Mesangial cell (primary cell): ENCODE measurements around the gene ROM1. TPM values are rescaled to one million over a fixed set of nuclear protein-coding genes. Genes with fewer than 3 reads are reported as not detected.

Experiments
- total RNA-seq: library from RNA; depleted of rRNA; stranded (reverse); fragments of >200 nt; gene quantifications from 2 replicates; pipeline ENCODE4 v1.2.3, GENCODE V29; 2015

Gene ROM1
- total RNA-seq = 1.1 and 5.7 TPM in 2 replicates

DNA sequence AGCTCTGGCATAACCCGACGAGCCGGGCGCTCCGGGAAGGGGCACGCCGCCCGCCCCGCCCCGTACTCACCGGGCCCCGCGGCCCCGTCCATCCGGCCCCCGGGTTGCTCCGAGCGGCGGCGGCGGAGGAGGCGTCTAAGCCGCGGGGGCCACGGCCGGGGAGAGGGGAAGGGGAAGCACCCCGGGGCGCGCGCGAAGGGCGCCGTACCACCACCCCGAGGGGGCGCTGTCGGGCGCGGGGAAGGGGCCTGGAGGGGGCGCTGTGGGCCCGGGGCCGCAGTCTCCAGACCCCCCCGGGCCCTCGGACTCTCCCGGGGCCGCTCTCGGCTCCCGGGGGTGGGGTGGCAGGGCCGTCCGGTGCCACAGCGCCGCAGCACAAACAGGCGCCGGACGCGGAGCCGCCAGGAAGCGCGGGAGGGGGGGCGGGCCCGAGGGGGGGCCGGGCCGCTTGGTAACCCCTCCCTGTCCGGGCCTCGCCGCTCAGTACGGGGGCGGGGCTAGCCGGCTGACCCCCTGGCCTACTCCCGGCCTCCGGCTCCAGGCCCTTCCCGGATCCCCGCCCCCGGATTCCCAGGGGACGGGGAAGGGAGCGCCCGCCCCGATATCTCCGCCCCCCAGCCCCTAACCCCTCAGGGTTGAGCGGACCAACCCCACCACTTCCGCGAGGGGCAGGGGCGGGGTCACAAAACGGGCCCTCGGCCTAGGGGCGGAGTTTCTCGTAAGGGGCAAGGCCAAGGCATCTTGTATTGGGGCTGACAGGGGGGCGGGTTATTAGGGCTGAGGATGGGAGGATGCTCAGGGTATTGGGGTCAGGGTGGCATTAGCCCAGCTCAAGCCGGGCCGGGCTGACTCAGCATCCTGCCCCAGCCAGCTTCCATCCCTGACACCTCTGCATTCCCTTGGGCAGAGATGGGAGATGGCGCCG, at the start of gene ROM1, which contains the start of gene EML3:
TSS of gene ROM1 (plus strand) at position 892 of the 925 bp plus-strand sequence. CDS start at position 917, 25 bp downstream.
TSS of gene EML3 (minus strand) at position 410 of the 925 bp plus-strand sequence. CDS start at position 92, 318 bp downstream.

GRCh38 chr11:62573592-62574362, 39.3 kb upstream of the ROM1 start, which contains the start of gene EEF1G:
Gene EEF1G, minus strand, starts transcription at chr11:62573891. Its CDS starts 49 bp downstream, at chr11:62573842.

DNA sequence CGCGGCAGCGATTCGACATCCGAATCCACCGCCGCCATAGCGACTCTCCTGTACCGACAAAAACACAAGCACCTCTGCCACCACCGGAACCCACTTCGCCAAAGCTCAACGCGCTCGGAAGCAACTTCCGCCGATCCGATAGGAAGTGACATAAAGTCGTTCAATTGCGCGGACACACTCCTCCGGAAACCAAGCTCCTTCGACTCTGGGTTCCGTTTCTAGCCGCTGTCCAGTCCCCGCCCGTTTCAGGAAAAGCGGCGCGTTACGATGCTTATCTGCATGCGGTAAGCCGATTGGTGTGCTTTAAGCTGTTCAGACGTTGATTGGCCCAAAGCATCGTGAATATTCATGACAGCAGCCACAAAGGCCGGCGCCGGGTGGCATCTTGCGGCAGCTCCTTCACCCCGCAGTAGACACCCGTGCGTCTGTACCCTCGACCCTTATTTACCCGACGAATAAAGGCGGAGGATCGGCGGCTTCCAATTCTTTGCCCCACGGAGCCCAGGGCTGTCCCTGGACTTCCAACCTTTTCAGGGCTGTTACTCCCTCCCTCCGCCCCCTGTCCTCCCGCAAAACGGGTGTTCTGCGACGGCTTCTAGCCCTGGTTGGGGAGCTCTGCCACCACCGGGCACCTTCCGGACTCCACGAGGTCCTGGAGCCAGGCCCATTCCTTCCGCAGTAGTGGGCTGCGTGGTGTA, 21.5 kb upstream of the ROM1 start, which contains the start of gene TUT1:
TSS of gene TUT1 (minus strand) at position 76 of the 698 bp plus-strand sequence. CDS start at position 38, 38 bp downstream.

GRCh38 chr11:62601372-62602140, 11.5 kb upstream of the ROM1 start, which contains the start of gene MTA2:
Gene MTA2, minus strand, starts transcription at chr11:62601865. Its CDS starts 415 bp downstream, at chr11:62601450.

GRCh38 chr11:62621567-62622470, 8.8 kb downstream of the ROM1 start, which contains the start of gene B3GAT3:
Gene B3GAT3, minus strand, starts transcription at chr11:62621986. Its CDS starts 39 bp downstream, at chr11:62621947.

GRCh38 chr11:62645946-62646824, 33.1 kb downstream of the ROM1 start, which contains the start of gene GANAB:
Gene GANAB, minus strand, starts transcription at chr11:62646613. Its CDS starts 14 bp downstream, at chr11:62646599.

Other genes with a start within 250 kb of the ROM1 start
- gene SCGB1A1, start 194.2 kb upstream of the ROM1 start, total RNA-seq = not detected in 2 replicates
- 374 and 612 TPM in 2 replicates for gene AHNAK, start 66.5 kb upstream of the ROM1 start, total RNA-seq
- 1,289 and 1,470 TPM in 2 replicates for gene EEF1G, start 39.4 kb upstream of the ROM1 start, total RNA-seq
- gene TUT1, start 21.7 kb upstream of the ROM1 start, total RNA-seq = 6.8 and 14.1 TPM in 2 replicates
- gene MTA2, start 11.4 kb upstream of the ROM1 start, total RNA-seq = 88.7 and 132 TPM in 2 replicates
- 24.4 and 37.3 TPM in 2 replicates for gene EML3, start 482 bp upstream of the ROM1 start, total RNA-seq
- gene B3GAT3, start 8.7 kb downstream of the ROM1 start, total RNA-seq = 55.9 and 75.9 TPM in 2 replicates
- 213 and 293 TPM in 2 replicates for gene GANAB, start 33.4 kb downstream of the ROM1 start, total RNA-seq
- 26.9 and 30.3 TPM in 2 replicates for gene INTS5, start 40.0 kb downstream of the ROM1 start, total RNA-seq
- gene C11orf98, start 52.0 kb downstream of the ROM1 start, total RNA-seq = 46.0 and 120 TPM in 2 replicates
- gene CSKMT, start 52.1 kb downstream of the ROM1 start, total RNA-seq = 4.9 and 6.3 TPM in 2 replicates
- 8.1 and 16.0 TPM in 2 replicates for gene UQCC3, start 58.4 kb downstream of the ROM1 start, total RNA-seq
- 4.1 and 6.0 TPM in 2 replicates for gene LBHD1, start 59.0 kb downstream of the ROM1 start, total RNA-seq
- gene UBXN1, start 65.8 kb downstream of the ROM1 start, total RNA-seq = 130 and 271 TPM in 2 replicates
- 0.16 and 0.38 TPM in 2 replicates for gene LRRN4CL, start 76.3 kb downstream of the ROM1 start, total RNA-seq
- gene BSCL2, start 94.2 kb downstream of the ROM1 start, total RNA-seq = 38.5 and 73.0 TPM in 2 replicates
- gene GNG3, start 94.4 kb downstream of the ROM1 start, total RNA-seq = not detected in 2 replicates
- 12.0 and 14.0 TPM in 2 replicates for gene HNRNPUL2, start 114.2 kb downstream of the ROM1 start, total RNA-seq
- gene TTC9C, start 115.2 kb downstream of the ROM1 start, total RNA-seq = 32.1 and 37.5 TPM in 2 replicates
- 8.5 and 17.1 TPM in 2 replicates for gene ZBTB3, start 140.9 kb downstream of the ROM1 start, total RNA-seq
- 110 and 131 TPM in 2 replicates for gene POLR2G, start 148.3 kb downstream of the ROM1 start, total RNA-seq
- 20.4 TPM in 2 replicates for gene TAF6L, start 158.1 kb downstream of the ROM1 start, total RNA-seq
- 63.1 and 78.8 TPM in 2 replicates for gene TMEM179B, start 174.1 kb downstream of the ROM1 start, total RNA-seq
- gene TMEM223, start 178.7 kb downstream of the ROM1 start, total RNA-seq = 27.4 and 38.3 TPM in 2 replicates
- gene NXF1, start 192.2 kb downstream of the ROM1 start, total RNA-seq = 25.4 and 30.7 TPM in 2 replicates
- gene STX5, start 218.8 kb downstream of the ROM1 start, total RNA-seq = 28.8 and 36.9 TPM in 2 replicates
- gene TEX54, start 219.6 kb downstream of the ROM1 start, total RNA-seq = not detected in 2 replicates
- gene WDR74, start 226.3 kb downstream of the ROM1 start, total RNA-seq = 46.3 and 77.6 TPM in 2 replicates